GM19238 (cell line): ENCODE data around the gene SOX5.
"Not testable (repeated sequence)": the region's sequence is repeated elsewhere in the genome, so short reads cannot be mapped to it uniquely, and the experiment has no call there.

ENCODE experiments used
- DNase-seq: peaks from one replicate; pipeline ENCODE4 v3.0.0; 2011; ENCODE audit warnings: low spot score; ENCODE audit not compliant: insufficient read length

The SOX5 gene

DNA sequence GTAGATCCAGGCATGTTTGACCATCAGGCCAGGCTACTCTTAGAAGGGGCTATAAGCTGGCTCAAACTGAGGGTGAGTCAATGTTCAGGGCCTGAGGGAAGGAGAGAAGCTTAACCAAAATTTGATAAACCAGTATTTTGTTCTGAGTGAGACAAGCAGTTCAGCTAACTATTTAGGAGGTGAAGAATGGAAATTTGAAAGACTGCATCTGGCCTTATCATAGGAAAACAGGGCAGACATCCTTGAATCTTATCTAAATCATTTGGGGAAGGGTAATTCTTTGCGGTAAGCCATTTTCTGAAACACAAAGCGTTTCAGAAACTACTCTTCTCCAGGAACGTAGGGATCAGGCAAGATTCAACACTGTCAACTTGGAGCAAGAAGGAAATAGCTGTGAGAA, 447.2 kb downstream of the SOX5 start:
- DNase-seq: no peak

DNA sequence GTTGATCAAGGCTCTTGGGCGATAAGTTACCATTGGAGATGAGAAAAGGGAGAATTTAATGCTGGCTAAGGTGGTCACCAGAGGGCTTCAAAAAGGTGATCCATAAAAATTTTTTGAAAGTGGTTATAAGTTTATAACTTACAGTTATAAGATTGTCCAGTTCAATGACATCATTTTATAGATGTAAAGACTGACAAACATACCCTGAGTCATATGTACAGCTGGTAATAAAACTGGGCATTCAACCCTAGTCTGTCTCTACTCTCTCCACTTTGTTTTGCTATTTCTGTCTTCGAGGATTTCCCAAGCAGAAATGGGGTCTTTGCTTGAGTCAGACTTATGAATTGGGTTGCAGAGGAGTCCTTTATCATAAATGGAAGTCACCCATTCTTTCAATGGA, 454.0 kb downstream of the SOX5 start:
- no peak for DNase-seq

DNA sequence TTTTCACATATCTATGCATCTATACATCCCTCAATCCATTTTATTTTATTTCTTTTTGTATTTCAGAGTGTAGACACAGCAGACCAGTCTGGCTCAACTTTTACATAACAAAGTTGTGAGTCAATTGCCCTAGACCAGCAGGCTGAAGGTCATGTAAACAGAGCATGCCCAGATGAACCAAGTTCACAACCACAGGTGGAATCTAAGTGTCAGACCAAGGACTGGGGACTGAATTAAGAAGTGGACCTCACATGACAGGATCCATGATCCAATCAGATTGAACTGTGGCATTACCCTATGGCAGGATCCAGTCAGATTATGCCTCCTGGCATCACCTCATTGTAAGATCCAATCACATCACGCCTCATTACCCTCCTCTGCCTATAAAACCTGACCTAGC, 455.8 kb downstream of the SOX5 start:
- no peak for DNase-seq

GRCh38 chr12:23491029-23491428, 458.4 kb downstream of the SOX5 start:
- DNase-seq: not testable (repeated sequence)

- no peak for DNase-seq
Measured at GRCh38 chr12:23488130-23488529, 461.3 kb downstream of the SOX5 start.

DNA sequence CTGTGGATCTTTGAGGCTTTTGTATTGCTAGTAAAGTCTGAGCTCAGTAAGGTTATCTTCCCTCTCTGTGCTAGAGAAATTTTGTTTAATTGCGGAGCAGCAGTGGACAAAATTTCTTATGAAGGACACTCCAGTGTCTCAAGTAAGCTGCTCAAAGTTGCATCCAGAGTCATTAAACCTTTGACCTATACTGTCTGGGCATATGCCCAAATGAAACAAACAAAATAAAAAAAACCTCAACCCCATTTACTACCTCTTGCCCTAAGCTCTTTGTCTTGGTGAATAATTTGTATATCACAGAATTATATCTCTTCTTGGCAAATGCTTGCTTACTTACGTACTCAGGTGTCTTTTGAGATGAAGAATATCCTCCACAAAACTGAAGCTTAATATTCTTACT, 465.2 kb downstream of the SOX5 start:
- no peak for DNase-seq

DNA sequence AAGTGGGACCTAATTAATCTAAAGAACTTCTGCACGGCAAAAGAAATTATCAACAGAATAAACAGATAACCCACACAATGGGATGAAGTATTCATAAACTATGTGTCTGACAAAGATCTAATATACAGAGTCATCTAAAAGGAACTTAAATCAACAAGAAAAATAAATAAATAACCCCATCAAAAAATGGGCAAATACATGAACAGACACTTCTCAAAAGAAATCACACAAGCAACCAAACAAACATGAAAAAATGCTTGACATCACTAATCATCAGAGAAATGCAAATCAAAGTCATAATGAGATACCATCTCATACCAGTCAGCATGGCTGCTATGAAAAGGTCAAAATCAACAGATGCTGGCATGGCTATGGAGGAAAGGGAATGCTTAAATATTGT, 466.9 kb downstream of the SOX5 start:
- no peak for DNase-seq
